Type B pancreatic cell (in vitro differentiated cells): Measurements from ENCODE around the gene CELF4. TPM values are rescaled to one million over a fixed set of nuclear protein-coding genes. Genes with fewer than 3 reads are reported as not detected.

Experiments
- DNase-seq: peaks from one replicate; pipeline ENCODE4 v3.0.0; 2021; ENCODE audit warnings: mixed read lengths; ENCODE audit not compliant: unreplicated experiment; ENCODE audit errors: extremely low spot score
- H3K27ac Mint-ChIP-seq: 2 replicates; pipeline ENCODE4 v1.8.0; 2021; ENCODE audit warnings: mild to moderate bottlenecking, mixed read lengths
- H3K27me3 Mint-ChIP-seq: 2 replicates; pipeline ENCODE4 v1.8.0; 2021; ENCODE audit warnings: mixed read lengths
- H3K36me3 Mint-ChIP-seq: 2 replicates; pipeline ENCODE4 v1.8.0; 2021; ENCODE audit warnings: mixed read lengths
- H3K4me1 Mint-ChIP-seq: one replicate; pipeline ENCODE4 v1.8.0; 2021; ENCODE audit warnings: mixed read lengths; ENCODE audit not compliant: unreplicated experiment
- H3K4me3 Mint-ChIP-seq: 2 replicates; pipeline ENCODE4 v1.8.0; 2021; ENCODE audit warnings: mild to moderate bottlenecking, mixed read lengths
- H3K9me3 Mint-ChIP-seq: 2 replicates; pipeline ENCODE4 v1.8.0; 2021; ENCODE audit warnings: mixed read lengths
- total RNA-seq: library from RNA; stranded (reverse); gene quantifications from 2 replicates; pipeline ENCODE4 v1.2.1, GENCODE V29; 2021; ENCODE audit warnings: low replicate concordance
- TF ChIP-seq, protein P1 (sequence below): fragments of 200-600 bp; sonication (generic); conservative IDR thresholded peaks from 2 replicates; pipeline ENCODE4 v1.5.0; 2021; ENCODE audit warnings: antibody characterized with exemption, mild to moderate bottlenecking

Gene CELF4
- total RNA-seq, 1 donor from 2014 or later, result 9.2 TPM

DNA sequence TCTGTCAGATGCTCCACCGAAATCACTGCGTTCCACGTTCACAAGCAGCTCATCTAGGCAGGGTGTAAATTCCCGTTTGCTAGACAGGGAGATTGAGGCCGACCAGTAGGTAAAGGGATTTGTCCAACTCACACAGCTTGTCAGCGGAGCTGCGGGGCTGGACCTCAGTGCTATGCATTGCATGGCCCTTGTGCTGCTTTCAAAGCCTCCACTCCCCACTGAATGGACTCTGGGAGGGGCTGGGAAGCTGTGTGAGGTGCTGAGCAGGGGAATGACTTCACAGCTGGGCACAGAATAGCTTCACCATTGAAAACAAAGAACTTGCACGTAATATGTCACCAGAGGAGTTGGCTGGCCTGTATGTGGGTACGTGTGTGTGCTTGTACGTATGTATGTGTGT lies 21.4 kb downstream of the CELF4 start:
- H3K4me3 Mint-ChIP-seq, result no peak overlapping the region
- no peaks in the 10 kb centered on the region for H3K36me3 Mint-ChIP-seq
- H3K27me3 Mint-ChIP-seq, result peaks cover 47% of the 10 kb centered on the region
- TF ChIP-seq, protein P1, sequence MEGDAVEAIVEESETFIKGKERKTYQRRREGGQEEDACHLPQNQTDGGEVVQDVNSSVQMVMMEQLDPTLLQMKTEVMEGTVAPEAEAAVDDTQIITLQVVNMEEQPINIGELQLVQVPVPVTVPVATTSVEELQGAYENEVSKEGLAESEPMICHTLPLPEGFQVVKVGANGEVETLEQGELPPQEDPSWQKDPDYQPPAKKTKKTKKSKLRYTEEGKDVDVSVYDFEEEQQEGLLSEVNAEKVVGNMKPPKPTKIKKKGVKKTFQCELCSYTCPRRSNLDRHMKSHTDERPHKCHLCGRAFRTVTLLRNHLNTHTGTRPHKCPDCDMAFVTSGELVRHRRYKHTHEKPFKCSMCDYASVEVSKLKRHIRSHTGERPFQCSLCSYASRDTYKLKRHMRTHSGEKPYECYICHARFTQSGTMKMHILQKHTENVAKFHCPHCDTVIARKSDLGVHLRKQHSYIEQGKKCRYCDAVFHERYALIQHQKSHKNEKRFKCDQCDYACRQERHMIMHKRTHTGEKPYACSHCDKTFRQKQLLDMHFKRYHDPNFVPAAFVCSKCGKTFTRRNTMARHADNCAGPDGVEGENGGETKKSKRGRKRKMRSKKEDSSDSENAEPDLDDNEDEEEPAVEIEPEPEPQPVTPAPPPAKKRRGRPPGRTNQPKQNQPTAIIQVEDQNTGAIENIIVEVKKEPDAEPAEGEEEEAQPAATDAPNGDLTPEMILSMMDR, result no peak
- H3K9me3 Mint-ChIP-seq, result no peaks in the 10 kb centered on the region
- H3K27ac Mint-ChIP-seq, result no peak overlapping the region
- peaks cover 11% of the 10 kb centered on the region for H3K4me1 Mint-ChIP-seq
- no peak for DNase-seq

DNA sequence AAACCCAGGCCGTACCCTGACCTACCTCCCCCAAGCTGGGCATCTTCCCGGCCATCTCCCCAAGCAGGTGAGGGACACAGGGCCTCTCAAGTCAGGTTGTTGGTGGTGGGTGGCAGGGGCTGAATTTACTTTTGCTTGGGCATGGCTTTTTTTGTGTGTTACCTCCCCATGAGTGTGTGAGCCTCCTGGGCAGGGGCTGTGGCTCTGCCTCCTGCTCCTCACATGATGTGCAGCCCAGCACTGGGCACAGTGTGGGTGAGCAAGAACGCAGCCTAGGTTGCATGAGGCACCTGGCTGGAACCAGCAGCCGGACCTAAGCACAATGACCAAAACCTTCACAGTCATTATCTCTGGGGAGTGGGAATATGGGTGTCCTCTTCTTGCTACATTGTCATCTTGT lies 22.3 kb downstream of the CELF4 start:
- H3K36me3 Mint-ChIP-seq, result no peaks in the 10 kb centered on the region
- no peak overlapping the region for H3K27ac Mint-ChIP-seq
- no peak overlapping the region for H3K4me3 Mint-ChIP-seq
- H3K9me3 Mint-ChIP-seq, result no peaks in the 10 kb centered on the region
- H3K4me1 Mint-ChIP-seq, result peaks cover 18% of the 10 kb centered on the region
- TF ChIP-seq, protein P1, result no peak
- DNase-seq, result no peak
- peaks cover 55% of the 10 kb centered on the region for H3K27me3 Mint-ChIP-seq

DNA sequence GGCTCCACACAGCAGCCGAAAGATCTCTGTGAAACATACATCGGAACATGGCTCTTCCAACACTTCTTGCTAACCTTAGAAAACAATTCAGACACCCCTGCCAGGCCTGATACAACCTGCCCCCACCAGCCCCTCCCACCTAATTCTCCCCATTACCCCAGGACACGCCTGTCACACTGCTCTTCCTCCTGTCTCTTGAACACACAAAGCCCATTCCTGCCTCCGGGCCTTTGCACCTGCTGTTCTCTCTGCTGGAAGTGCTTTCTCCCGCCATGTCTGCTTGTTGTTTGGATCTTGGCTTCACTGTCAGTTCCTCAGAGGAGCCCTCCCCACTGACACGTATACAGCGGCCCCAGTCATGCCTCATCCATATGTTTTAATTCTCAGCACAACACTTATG lies 24.1 kb downstream of the CELF4 start:
- DNase-seq, result no peak
- H3K27me3 Mint-ChIP-seq, result peaks cover 55% of the 10 kb centered on the region
- no peaks in the 10 kb centered on the region for H3K9me3 Mint-ChIP-seq
- TF ChIP-seq, protein P1, result no peak
- no peak overlapping the region for H3K27ac Mint-ChIP-seq
- no peak overlapping the region for H3K4me3 Mint-ChIP-seq
- H3K36me3 Mint-ChIP-seq, result no peaks in the 10 kb centered on the region
- peaks cover 21% of the 10 kb centered on the region for H3K4me1 Mint-ChIP-seq

DNA sequence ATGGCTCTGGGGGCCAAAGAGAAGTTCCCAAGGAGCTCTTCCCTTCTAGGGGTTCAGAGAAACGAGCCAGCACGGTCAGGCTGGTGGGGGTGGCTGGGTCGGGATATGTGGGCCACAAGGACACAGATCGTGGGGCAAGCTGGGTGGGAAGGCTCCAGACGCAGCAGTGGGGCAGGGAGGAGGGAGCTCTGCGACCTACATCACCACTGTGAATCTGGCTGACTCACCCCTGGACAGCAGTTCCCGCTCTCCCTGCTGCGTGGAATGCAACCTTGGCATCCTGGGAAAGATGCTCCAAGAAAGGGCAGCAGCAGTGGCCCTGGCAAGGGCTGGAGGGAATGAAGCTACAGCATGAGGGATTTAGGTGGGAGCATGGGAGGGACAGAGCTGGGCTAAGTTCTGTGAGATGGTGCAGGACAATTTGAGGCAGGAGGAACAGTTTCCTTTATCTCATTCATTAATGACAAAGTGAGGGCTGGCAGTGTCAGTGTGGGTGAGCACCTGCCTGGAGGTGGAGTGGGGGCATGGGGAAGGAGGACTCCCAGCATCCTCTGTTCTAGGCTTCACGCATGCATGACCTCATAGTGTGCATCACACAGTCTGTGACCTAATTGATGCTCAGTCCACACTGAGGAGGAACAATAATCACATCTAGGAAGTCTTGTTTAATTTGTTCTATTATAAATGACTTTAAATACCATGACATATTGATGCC lies 25.0 kb downstream of the CELF4 start:
- Mint-ChIP-seq H3K4me1 (peaks cover 16% of the 10 kb centered on the region), H3K27me3 (peaks cover 54% of the 10 kb centered on the region), H3K36me3 (no peaks in the 10 kb centered on the region), H3K4me3 (no peak overlapping the region), H3K9me3 (no peaks in the 10 kb centered on the region), H3K27ac (no peak overlapping the region)
- no peak for DNase-seq
- TF ChIP-seq, protein P1, result no peak

DNA sequence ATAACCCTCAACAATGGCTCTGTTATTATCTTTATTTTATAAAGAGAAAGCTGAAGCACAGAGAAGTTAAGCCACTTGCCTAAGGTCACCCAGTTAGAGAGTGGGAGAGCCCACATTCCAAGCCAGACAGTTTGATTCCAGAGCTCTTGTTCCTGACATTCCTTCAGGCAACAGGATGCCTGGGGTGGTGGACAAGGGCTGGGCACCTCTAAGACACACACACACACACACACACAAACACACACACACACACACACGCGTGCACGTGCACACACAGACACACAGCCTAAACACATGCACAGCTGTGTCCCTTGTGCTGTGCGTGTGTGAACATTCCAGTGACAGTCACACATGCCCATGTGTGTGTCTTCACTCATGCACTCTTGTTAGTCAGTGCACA lies 26.4 kb downstream of the CELF4 start:
- DNase-seq, result no peak
- no peak overlapping the region for H3K27ac Mint-ChIP-seq
- no peaks in the 10 kb centered on the region for H3K36me3 Mint-ChIP-seq
- H3K9me3 Mint-ChIP-seq, result no peaks in the 10 kb centered on the region
- H3K27me3 Mint-ChIP-seq, result peaks cover 51% of the 10 kb centered on the region
- TF ChIP-seq, protein P1, result no peak
- H3K4me1 Mint-ChIP-seq, result peaks cover 22% of the 10 kb centered on the region
- H3K4me3 Mint-ChIP-seq, result no peak overlapping the region
